BE2C (cell line): ENCODE results near the gene PLPPR3.

Experiments
- DNase-seq: peaks from one replicate; pipeline ENCODE4 v3.0.0-alpha.2; 2020
- H3K27me3 ChIP-seq: fragments of 250-450 bp; sonication (Bioruptor Pico); 2 replicates; pipeline ENCODE4 v1.5.1; 2020; ENCODE audit warnings: mild to moderate bottlenecking
- H3K36me3 ChIP-seq: fragments of 250-450 bp; sonication (Bioruptor Pico); 2 replicates; pipeline ENCODE4 v1.5.1; 2020; ENCODE audit warnings: mild to moderate bottlenecking
- H3K4me1 ChIP-seq: fragments of 250-450 bp; sonication (Bioruptor Pico); 2 replicates; pipeline ENCODE4 v1.5.1; 2020
- H3K4me3 ChIP-seq: 2 replicates; pipeline ENCODE4 v1.5.1; 2011; ENCODE audit warnings: low read depth, low read length
- H3K9me3 ChIP-seq: fragments of 250-450 bp; sonication (Bioruptor Pico); 2 replicates; pipeline ENCODE4 v1.5.1; 2020
- TF ChIP-seq, protein P1 (sequence below): IDR thresholded peaks from 2 replicates; pipeline ENCODE4 v1.5.1; 2012; ENCODE audit warnings: mild to moderate bottlenecking, low read depth, low read length

The PLPPR3 gene

GRCh38 chr19:792306-792885 lies 29.4 kb downstream of the PLPPR3 start:
- Histone ChIP-seq H3K36me3 (no peaks in the 10 kb centered on the region), H3K4me1 (peaks cover 13% of the 10 kb centered on the region), H3K9me3 (no peaks in the 10 kb centered on the region), H3K4me3 (no peak overlapping the region), H3K27me3 (no peaks in the 10 kb centered on the region)
- TF ChIP-seq, protein P1, sequence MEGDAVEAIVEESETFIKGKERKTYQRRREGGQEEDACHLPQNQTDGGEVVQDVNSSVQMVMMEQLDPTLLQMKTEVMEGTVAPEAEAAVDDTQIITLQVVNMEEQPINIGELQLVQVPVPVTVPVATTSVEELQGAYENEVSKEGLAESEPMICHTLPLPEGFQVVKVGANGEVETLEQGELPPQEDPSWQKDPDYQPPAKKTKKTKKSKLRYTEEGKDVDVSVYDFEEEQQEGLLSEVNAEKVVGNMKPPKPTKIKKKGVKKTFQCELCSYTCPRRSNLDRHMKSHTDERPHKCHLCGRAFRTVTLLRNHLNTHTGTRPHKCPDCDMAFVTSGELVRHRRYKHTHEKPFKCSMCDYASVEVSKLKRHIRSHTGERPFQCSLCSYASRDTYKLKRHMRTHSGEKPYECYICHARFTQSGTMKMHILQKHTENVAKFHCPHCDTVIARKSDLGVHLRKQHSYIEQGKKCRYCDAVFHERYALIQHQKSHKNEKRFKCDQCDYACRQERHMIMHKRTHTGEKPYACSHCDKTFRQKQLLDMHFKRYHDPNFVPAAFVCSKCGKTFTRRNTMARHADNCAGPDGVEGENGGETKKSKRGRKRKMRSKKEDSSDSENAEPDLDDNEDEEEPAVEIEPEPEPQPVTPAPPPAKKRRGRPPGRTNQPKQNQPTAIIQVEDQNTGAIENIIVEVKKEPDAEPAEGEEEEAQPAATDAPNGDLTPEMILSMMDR: no peak
- DNase-seq: no peak

GRCh38 chr19:791567-792305 lies 30.0 kb downstream of the PLPPR3 start:
- no peaks in the 10 kb centered on the region for H3K9me3 ChIP-seq
- H3K36me3 ChIP-seq: no peaks in the 10 kb centered on the region
- no peak overlapping the region for H3K4me3 ChIP-seq
- DNase-seq: peak; percentile 51
- TF ChIP-seq, protein P1: no peak
- peaks cover 13% of the 10 kb centered on the region for H3K4me1 ChIP-seq
- H3K27me3 ChIP-seq: no peaks in the 10 kb centered on the region

DNA sequence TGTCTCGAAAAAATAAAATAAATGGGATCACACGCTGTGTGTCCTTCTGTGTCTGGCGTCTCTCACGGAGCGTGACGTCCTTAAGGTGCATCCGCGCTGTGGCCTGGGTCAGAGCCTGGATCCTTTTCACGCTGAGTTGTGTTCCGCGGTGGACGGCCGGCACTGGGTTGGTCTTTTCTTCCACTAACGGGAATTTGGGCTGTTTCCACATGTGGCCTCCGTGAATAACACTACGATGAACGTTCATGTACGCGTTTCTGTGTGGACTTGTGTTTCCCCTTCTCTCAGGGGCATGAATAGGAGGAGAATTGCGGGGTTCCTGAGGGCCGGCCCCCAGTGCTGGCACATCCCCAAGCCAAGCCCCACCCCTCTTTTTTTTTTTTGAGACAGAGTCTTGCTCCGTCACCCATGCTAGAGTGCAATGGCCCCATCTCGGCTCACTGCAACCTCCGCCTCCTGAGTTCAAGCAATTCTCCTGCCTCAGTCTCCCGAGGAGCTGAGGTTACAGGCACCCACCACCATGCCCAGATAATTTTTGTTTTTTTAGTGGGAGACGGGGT lies 30.7 kb downstream of the PLPPR3 start:
- Histone ChIP-seq H3K9me3 (no peaks in the 10 kb centered on the region), H3K27me3 (no peaks in the 10 kb centered on the region), H3K4me3 (no peak overlapping the region), H3K4me1 (peaks cover 13% of the 10 kb centered on the region), H3K36me3 (no peaks in the 10 kb centered on the region)
- DNase-seq: no peak
- TF ChIP-seq, protein P1: no peak

DNA sequence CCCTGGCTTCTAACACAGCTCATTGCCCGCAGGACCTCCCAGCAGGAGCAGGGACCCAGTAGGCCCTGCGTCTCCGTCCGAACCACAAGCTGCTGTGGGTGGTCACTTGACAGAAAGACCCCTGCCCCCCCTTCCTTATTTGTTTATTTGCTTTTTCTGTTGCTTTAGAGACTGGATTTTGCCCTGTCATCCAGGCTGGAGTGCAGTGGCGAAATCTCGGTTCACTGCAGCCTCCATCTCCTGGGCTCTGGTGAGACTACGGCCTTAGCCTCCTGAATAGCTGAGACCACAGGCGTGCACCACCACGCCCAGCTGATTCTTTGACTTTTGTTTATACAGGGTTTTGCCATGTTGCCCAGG lies 32.1 kb downstream of the PLPPR3 start:
- H3K27me3 ChIP-seq: no peaks in the 10 kb centered on the region
- H3K36me3 ChIP-seq: no peaks in the 10 kb centered on the region
- no peaks in the 10 kb centered on the region for H3K9me3 ChIP-seq
- DNase-seq: no peak
- H3K4me3 ChIP-seq: no peak overlapping the region
- TF ChIP-seq, protein P1: no peak
- H3K4me1 ChIP-seq: peaks cover 13% of the 10 kb centered on the region

GRCh38 chr19:788983-789700 lies 32.6 kb downstream of the PLPPR3 start:
- TF ChIP-seq, protein P1: no peak
- Histone ChIP-seq H3K9me3 (no peaks in the 10 kb centered on the region), H3K4me1 (peaks cover 13% of the 10 kb centered on the region), H3K36me3 (no peaks in the 10 kb centered on the region), H3K4me3 (peak overlapping the region; percentile 4), H3K27me3 (no peaks in the 10 kb centered on the region)
- peak; percentile 51 for DNase-seq
